ENCODE results near the gene NIPAL1. TPM values are rescaled to one million over a fixed set of nuclear protein-coding genes. Genes with fewer than 3 reads are reported as not detected.

The NIPAL1 gene
- total RNA-seq, 1 donor from 2014 or later: 0.83 TPM

GRCh38 chr4:48049483-48049882 is 32.9 kb downstream of the NIPAL1 start:
- Mint-ChIP-seq H3K4me1 (ENCODE audit: low read depth, unreplicated experiment) (no peaks in the 10 kb centered on the region), H3K27ac (ENCODE audit: unreplicated experiment) (no peak overlapping the region), H3K4me3 (ENCODE audit: unreplicated experiment) (no peak overlapping the region), H3K27me3 (ENCODE audit: unreplicated experiment) (peaks cover 2% of the 10 kb centered on the region), H3K36me3 (ENCODE audit: unreplicated experiment) (no peaks in the 10 kb centered on the region), H3K9me3 (ENCODE audit: unreplicated experiment) (no peaks in the 10 kb centered on the region)
- TF ChIP-seq, protein P1, sequence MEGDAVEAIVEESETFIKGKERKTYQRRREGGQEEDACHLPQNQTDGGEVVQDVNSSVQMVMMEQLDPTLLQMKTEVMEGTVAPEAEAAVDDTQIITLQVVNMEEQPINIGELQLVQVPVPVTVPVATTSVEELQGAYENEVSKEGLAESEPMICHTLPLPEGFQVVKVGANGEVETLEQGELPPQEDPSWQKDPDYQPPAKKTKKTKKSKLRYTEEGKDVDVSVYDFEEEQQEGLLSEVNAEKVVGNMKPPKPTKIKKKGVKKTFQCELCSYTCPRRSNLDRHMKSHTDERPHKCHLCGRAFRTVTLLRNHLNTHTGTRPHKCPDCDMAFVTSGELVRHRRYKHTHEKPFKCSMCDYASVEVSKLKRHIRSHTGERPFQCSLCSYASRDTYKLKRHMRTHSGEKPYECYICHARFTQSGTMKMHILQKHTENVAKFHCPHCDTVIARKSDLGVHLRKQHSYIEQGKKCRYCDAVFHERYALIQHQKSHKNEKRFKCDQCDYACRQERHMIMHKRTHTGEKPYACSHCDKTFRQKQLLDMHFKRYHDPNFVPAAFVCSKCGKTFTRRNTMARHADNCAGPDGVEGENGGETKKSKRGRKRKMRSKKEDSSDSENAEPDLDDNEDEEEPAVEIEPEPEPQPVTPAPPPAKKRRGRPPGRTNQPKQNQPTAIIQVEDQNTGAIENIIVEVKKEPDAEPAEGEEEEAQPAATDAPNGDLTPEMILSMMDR (IDR thresholded peaks at IDR 0.05; ENCODE audit: partially characterized antibody, unreplicated experiment): no peak
- no peak for DNase-seq

GRCh38 chr4:48051078-48051477 is 34.5 kb downstream of the NIPAL1 start:
- Mint-ChIP-seq H3K36me3 (ENCODE audit: unreplicated experiment) (no peaks in the 10 kb centered on the region), H3K27me3 (ENCODE audit: unreplicated experiment) (peaks cover under 1% of the 10 kb centered on the region), H3K9me3 (ENCODE audit: unreplicated experiment) (no peaks in the 10 kb centered on the region), H3K4me3 (ENCODE audit: unreplicated experiment) (no peak overlapping the region), H3K27ac (ENCODE audit: unreplicated experiment) (no peak overlapping the region), H3K4me1 (ENCODE audit: low read depth, unreplicated experiment) (no peaks in the 10 kb centered on the region)
- DNase-seq: no peak
- TF ChIP-seq, protein P1 (IDR thresholded peaks at IDR 0.05; ENCODE audit: partially characterized antibody, unreplicated experiment): no peak

DNA sequence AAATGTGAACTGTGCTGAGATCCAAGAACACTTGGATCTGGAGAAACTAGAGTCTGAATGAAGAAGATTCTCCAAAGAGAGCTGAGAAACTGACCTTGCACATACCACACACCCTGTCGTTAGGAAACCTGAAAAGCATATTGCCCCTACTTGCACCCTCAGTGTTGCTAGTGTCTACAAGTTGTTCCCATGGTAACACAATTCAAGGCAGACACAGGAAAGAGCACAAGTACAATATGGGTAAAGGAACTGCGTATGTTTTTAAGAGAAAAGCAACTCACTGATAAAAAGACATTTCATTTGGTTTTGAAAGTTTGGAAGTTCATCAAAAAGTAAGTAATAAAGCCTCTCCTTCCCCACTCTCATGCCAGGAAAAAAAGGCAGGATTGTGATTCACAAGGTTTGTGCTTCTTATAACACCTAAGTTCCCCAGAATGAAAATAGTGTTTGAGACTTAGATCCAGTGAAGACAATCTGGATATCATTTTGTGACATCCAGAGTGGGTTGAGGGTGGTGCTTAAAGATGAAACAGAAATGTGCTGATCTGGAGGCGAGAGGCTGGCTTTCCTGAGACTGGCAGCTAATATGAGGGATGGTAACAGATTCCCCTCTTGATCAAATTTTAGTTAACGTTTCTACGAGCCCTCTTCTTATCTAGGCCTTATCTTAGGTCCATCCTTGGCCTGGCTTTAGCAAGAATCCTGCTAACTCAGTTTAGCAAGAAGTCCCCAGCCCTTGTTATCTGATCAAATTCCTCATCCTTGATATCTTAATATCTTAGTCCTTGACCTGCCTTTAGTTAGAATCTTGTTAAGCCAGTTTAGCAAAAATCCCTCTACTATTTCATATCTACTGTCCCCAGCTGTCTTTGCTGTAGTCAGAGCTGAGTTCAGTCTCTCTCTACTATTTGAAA is 42.3 kb downstream of the NIPAL1 start:
- H3K9me3 Mint-ChIP-seq (ENCODE audit: unreplicated experiment): peaks cover 9% of the 10 kb centered on the region
- TF ChIP-seq, protein P1 (IDR thresholded peaks at IDR 0.05; ENCODE audit: partially characterized antibody, unreplicated experiment): no peak
- H3K36me3 Mint-ChIP-seq (ENCODE audit: unreplicated experiment): peaks cover 7% of the 10 kb centered on the region

DNA sequence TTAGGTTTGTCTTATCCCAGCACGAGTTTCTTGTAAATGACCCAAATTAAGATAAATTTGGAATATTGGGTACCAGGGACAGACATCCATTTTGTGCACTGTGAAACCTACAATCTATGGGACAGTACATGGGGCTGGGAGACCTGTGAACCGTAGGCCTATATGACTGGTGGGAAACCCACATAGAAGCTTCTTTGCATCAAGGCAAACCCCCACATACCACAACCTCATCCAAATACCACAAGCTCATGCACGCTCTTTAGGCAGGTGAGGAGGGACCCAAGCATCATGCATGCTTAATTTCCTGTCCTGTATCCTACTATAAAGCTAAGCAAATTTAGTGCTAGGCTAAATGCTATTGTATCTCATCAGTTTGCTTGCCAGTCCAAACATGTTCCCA is 47.8 kb downstream of the NIPAL1 start:
- no peaks in the 10 kb centered on the region for H3K27me3 Mint-ChIP-seq (ENCODE audit: unreplicated experiment)
- H3K36me3 Mint-ChIP-seq (ENCODE audit: unreplicated experiment): peaks cover 7% of the 10 kb centered on the region
- H3K4me3 Mint-ChIP-seq (ENCODE audit: unreplicated experiment): no peak overlapping the region
- DNase-seq: no peak
- TF ChIP-seq, protein P1 (IDR thresholded peaks at IDR 0.05; ENCODE audit: partially characterized antibody, unreplicated experiment): no peak
- peaks cover 9% of the 10 kb centered on the region for H3K9me3 Mint-ChIP-seq (ENCODE audit: unreplicated experiment)
- no peaks in the 10 kb centered on the region for H3K4me1 Mint-ChIP-seq (ENCODE audit: low read depth, unreplicated experiment)
- H3K27ac Mint-ChIP-seq (ENCODE audit: unreplicated experiment): no peak overlapping the region

More for the DNA sequence above, 42.3 kb downstream of the NIPAL1 start:
- H3K4me3 Mint-ChIP-seq (ENCODE audit: unreplicated experiment): no peak overlapping the region
- no peaks in the 10 kb centered on the region for H3K4me1 Mint-ChIP-seq (ENCODE audit: low read depth, unreplicated experiment)
- H3K27me3 Mint-ChIP-seq (ENCODE audit: unreplicated experiment): no peaks in the 10 kb centered on the region
- no peak for DNase-seq
- no peak overlapping the region for H3K27ac Mint-ChIP-seq (ENCODE audit: unreplicated experiment)

DNA sequence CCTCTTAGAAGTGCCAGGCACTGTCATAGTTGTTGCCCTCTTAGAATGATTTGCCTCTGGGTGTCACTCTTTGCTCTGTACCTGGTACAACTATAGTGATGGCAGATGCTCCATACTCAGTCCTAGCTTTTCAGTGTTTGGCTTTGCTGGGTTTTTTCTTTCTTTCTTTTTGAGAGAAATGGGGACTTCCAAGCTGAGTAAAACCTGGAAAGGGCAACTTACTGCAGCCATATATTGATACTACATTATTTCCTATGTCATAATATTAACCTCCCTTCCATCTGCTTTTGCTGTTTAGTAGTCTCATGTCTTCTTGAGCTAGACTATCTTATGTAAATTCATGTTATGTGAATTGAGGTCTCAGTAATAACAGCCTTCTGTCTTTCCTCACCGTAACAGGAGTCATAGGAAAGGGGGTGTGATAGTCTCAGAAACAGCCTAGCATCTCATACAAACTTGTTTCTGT is 49.0 kb downstream of the NIPAL1 start:
- Mint-ChIP-seq H3K36me3 (ENCODE audit: unreplicated experiment) (peaks cover 3% of the 10 kb centered on the region), H3K4me3 (ENCODE audit: unreplicated experiment) (no peak overlapping the region), H3K4me1 (ENCODE audit: low read depth, unreplicated experiment) (no peaks in the 10 kb centered on the region), H3K27ac (ENCODE audit: unreplicated experiment) (no peak overlapping the region), H3K27me3 (ENCODE audit: unreplicated experiment) (no peaks in the 10 kb centered on the region), H3K9me3 (ENCODE audit: unreplicated experiment) (peaks cover 9% of the 10 kb centered on the region)
- no peak for DNase-seq
- TF ChIP-seq, protein P1 (IDR thresholded peaks at IDR 0.05; ENCODE audit: partially characterized antibody, unreplicated experiment): no peak

Measured in glutamatergic neuron (in vitro differentiated cells).